ENCODE data around the gene MAP3K5. TPM values are rescaled to one million over a fixed set of nuclear protein-coding genes. Genes with fewer than 3 reads are reported as not detected.

Gene MAP3K5
- total and polyA plus RNA-seq, 9 of the 15 experiments (the other 6 are each of a cell fraction or from before 2014, with no cell fraction given), result 2.2 to 13.0 (median 9.9) TPM

DNA sequence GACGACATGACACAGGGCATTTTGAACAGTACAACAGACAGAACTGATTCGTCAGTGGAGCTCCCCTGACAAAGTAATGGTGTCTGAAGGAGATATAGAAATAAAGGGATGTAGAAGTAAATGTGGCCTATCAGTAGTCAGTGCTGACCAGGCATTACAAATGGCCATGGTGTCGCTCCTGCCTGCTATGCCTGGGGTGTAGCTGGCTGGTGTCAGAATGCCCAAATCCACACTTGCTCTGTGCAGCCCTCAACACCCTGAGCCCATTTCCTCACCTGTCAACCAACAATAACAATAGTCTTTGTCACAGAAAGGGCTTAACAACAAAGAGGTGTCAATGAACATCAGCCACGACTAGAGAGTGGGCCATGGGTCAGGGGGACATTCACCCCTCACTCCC is 53.2 kb downstream of the MAP3K5 start (continued):
- TF ChIP-seq, protein P1, sequence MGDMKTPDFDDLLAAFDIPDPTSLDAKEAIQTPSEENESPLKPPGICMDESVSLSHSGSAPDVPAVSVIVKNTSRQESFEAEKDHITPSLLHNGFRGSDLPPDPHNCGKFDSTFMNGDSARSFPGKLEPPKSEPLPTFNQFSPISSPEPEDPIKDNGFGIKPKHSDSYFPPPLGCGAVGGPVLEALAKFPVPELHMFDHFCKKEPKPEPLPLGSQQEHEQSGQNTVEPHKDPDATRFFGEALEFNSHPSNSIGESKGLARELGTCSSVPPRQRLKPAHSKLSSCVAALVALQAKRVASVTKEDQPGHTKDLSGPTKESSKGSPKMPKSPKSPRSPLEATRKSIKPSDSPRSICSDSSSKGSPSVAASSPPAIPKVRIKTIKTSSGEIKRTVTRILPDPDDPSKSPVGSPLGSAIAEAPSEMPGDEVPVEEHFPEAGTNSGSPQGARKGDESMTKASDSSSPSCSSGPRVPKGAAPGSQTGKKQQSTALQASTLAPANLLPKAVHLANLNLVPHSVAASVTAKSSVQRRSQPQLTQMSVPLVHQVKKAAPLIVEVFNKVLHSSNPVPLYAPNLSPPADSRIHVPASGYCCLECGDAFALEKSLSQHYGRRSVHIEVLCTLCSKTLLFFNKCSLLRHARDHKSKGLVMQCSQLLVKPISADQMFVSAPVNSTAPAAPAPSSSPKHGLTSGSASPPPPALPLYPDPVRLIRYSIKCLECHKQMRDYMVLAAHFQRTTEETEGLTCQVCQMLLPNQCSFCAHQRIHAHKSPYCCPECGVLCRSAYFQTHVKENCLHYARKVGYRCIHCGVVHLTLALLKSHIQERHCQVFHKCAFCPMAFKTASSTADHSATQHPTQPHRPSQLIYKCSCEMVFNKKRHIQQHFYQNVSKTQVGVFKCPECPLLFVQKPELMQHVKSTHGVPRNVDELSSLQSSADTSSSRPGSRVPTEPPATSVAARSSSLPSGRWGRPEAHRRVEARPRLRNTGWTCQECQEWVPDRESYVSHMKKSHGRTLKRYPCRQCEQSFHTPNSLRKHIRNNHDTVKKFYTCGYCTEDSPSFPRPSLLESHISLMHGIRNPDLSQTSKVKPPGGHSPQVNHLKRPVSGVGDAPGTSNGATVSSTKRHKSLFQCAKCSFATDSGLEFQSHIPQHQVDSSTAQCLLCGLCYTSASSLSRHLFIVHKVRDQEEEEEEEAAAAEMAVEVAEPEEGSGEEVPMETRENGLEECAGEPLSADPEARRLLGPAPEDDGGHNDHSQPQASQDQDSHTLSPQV (IDR thresholded peaks at IDR 0.05), result peak; percentile 89
- TF ChIP-seq, protein P2, sequence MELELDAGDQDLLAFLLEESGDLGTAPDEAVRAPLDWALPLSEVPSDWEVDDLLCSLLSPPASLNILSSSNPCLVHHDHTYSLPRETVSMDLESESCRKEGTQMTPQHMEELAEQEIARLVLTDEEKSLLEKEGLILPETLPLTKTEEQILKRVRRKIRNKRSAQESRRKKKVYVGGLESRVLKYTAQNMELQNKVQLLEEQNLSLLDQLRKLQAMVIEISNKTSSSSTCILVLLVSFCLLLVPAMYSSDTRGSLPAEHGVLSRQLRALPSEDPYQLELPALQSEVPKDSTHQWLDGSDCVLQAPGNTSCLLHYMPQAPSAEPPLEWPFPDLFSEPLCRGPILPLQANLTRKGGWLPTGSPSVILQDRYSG (tag; conservative IDR thresholded peaks at IDR 0.05; ENCODE audit: low read depth), result 0 out of 2 replicates have a peak, but pooled peaks have one; percentile 75
- TF ChIP-seq NR4A1 (CRISPR knock-in tag; IDR thresholded peaks at IDR 0.05) (no peak), NR4A1 (tag; IDR thresholded peaks at IDR 0.05) (peak; percentile 80), BRD9 (IDR thresholded peaks at IDR 0.05; ENCODE audit: low read depth, partially characterized antibody) (no peak), MAZ (CRISPR knock-in tag; conservative IDR thresholded peaks at IDR 0.05 in 1 of 2, IDR thresholded peaks at IDR 0.05 in 1 of 2) (peak in 1 of 2 experiments; percentile 54; a peak in 2 of 4 replicates), ZNF589 (CRISPR knock-in tag; IDR thresholded peaks at IDR 0.05; ENCODE audit: low read depth) (0 out of 2 replicates have a peak, but pooled peaks have one; percentile 18), CREB1 (IDR thresholded peaks at IDR 0.05) (no peak), CREB1 (CRISPR knock-in tag; IDR thresholded peaks at IDR 0.05) (no peak), TEAD4 (IDR thresholded peaks at IDR 0.05; ENCODE audit: low read length) (no peak), TEAD4 (CRISPR knock-in tag; IDR thresholded peaks at IDR 0.05; ENCODE audit: borderline replicate concordance) (0 out of 2 replicates have a peak, but pooled peaks have one; percentile 19)
- TF ChIP-seq, protein P3, sequence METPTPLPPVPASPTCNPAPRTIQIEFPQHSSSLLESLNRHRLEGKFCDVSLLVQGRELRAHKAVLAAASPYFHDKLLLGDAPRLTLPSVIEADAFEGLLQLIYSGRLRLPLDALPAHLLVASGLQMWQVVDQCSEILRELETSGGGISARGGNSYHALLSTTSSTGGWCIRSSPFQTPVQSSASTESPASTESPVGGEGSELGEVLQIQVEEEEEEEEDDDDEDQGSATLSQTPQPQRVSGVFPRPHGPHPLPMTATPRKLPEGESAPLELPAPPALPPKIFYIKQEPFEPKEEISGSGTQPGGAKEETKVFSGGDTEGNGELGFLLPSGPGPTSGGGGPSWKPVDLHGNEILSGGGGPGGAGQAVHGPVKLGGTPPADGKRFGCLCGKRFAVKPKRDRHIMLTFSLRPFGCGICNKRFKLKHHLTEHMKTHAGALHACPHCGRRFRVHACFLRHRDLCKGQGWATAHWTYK (CRISPR knock-in tag; IDR thresholded peaks at IDR 0.05), result peak; percentile 58; the same call in 1 of the 2 replicates
- TF ChIP-seq, protein P4, sequence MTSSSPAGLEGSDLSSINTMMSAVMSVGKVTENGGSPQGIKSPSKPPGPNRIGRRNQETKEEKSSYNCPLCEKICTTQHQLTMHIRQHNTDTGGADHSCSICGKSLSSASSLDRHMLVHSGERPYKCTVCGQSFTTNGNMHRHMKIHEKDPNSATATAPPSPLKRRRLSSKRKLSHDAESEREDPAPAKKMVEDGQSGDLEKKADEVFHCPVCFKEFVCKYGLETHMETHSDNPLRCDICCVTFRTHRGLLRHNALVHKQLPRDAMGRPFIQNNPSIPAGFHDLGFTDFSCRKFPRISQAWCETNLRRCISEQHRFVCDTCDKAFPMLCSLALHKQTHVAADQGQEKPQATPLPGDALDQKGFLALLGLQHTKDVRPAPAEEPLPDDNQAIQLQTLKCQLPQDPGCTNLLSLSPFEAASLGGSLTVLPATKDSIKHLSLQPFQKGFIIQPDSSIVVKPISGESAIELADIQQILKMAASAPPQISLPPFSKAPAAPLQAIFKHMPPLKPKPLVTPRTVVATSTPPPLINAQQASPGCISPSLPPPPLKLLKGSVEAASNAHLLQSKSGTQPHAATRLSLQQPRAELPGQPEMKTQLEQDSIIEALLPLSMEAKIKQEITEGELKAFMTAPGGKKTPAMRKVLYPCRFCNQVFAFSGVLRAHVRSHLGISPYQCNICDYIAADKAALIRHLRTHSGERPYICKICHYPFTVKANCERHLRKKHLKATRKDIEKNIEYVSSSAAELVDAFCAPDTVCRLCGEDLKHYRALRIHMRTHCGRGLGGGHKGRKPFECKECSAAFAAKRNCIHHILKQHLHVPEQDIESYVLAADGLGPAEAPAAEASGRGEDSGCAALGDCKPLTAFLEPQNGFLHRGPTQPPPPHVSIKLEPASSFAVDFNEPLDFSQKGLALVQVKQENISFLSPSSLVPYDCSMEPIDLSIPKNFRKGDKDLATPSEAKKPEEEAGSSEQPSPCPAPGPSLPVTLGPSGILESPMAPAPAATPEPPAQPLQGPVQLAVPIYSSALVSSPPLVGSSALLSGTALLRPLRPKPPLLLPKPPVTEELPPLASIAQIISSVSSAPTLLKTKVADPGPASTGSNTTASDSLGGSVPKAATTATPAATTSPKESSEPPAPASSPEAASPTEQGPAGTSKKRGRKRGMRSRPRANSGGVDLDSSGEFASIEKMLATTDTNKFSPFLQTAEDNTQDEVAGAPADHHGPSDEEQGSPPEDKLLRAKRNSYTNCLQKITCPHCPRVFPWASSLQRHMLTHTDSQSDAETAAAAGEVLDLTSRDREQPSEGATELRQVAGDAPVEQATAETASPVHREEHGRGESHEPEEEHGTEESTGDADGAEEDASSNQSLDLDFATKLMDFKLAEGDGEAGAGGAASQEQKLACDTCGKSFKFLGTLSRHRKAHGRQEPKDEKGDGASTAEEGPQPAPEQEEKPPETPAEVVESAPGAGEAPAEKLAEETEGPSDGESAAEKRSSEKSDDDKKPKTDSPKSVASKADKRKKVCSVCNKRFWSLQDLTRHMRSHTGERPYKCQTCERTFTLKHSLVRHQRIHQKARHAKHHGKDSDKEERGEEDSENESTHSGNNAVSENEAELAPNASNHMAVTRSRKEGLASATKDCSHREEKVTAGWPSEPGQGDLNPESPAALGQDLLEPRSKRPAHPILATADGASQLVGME (CRISPR knock-in tag; IDR thresholded peaks at IDR 0.05), result peak; percentile 80
- TF ChIP-seq, protein P5, sequence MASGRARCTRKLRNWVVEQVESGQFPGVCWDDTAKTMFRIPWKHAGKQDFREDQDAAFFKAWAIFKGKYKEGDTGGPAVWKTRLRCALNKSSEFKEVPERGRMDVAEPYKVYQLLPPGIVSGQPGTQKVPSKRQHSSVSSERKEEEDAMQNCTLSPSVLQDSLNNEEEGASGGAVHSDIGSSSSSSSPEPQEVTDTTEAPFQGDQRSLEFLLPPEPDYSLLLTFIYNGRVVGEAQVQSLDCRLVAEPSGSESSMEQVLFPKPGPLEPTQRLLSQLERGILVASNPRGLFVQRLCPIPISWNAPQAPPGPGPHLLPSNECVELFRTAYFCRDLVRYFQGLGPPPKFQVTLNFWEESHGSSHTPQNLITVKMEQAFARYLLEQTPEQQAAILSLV (tag; IDR thresholded peaks at IDR 0.05), result peak; percentile 74; the same call in 1 of the 2 replicates
